Myocyte (in vitro differentiated cells): ENCODE data around the gene CPNE9. TPM values are rescaled to one million over a fixed set of nuclear protein-coding genes. Genes with fewer than 3 reads are reported as not detected.

Experiments
- DNase-seq: peaks from one replicate; pipeline ENCODE4 v3.0.0-alpha.2; 2012; ENCODE audit warnings: low read depth
- total RNA-seq: library from RNA; depleted of rRNA; stranded (reverse); fragments of >200 nt; gene quantifications from 2 replicates; pipeline ENCODE4 v1.2.3, GENCODE V29; 2014

Gene CPNE9
- total RNA-seq, 1 donor from 2014 or later = not detected

DNA sequence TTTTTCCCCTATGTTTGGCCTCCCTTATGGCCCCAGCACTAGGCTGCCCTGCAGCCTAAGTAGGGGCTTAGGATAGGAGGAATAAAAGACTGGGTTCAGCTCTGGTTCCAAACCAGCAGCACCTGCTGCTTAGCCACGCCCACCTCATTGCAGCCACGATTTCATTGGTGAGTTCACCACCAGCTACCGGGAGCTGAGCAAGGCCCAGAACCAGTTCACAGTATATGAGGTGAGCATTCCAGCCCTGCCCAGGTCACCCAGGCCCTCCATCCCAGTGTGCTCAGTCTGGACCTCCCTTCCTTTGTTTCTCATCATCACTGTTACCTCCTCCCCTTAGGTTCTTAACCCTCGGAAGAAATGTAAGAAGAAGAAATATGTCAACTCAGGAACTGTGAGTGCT is 11.5 kb downstream of the CPNE9 start:
- no peak for DNase-seq

DNA sequence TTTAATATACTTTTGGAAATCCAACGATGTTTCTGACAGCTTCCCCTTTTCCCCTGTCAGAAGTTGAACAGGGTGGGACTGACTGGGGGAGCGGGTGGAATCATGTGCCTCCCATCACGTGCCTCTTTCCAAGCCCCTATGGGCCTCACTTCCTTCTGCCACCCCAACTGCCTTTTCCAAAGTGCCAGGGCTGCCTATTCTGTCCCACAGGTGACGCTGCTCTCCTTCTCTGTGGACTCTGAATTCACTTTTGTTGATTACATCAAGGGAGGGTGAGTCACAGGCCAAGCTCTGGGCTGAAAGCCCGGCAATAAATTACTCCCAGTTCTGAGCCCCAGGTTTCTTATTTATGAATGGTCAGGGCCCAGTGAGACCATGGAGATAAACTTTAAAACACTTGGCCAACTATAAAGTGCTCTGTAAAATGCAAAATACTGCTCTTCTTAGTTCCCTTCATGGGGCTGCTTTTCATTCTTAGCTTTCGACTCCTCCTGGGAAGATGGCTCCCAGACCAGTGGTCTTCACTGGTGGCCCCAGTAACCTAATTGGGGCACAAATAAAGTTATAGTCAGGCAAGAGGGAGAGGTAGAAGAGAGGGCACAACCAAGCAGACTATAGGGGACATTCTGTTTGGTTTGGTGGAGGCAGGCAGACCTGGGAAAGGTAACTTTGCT is 12.3 kb downstream of the CPNE9 start:
- peak; percentile 87 for DNase-seq

DNA sequence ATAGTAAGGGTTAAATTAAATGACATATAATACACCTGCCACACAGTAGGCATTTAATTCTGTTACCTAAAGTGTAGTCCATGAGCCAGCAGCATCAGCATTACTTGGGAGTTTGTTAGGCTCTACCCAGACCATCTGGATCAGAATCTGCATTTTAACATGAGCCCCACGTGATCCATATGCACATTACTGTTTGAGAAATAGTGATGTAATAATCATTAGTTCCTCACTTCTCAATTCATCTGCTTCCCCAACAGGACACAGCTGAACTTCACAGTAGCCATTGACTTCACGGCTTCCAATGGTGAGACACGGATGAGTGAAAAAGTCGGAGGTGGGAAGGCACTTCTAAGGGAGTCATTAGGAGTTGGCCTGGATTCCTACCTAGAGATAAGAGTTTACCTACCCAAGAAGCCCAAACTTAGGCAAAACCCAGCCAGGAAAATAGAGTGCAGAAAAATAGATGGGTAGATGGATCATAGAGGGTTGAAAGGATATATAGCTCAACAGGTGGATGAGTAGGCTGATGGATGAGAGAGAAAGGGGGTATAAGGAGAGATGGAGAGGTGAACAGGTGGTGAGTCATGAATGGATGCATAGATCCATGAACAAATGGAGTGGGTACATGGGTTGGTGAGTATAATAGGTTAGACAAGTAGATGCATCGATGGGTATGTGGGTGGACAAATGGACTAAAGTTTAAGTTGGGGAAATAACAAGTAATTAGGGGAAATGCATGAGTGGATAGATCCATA is 13.3 kb downstream of the CPNE9 start:
- DNase-seq = no peak

DNA sequence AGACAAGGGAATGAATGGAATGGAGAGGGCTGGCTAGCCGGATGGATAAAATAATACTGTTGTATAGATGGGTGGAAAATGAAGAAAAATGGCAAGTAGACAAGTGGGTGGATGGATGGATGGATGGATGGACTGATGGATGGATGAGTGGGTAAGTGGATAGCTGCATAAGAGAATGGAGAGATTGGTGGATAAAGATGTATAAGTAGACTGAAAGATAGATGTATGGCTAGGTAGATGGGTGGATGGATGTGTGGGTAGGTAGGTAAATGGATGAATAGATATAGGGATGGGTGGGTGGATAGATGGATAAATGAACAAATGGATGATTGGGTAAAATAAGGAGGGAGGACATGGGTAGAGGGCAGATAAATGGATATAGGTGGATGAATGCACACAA is 13.9 kb downstream of the CPNE9 start:
- no peak for DNase-seq

DNA sequence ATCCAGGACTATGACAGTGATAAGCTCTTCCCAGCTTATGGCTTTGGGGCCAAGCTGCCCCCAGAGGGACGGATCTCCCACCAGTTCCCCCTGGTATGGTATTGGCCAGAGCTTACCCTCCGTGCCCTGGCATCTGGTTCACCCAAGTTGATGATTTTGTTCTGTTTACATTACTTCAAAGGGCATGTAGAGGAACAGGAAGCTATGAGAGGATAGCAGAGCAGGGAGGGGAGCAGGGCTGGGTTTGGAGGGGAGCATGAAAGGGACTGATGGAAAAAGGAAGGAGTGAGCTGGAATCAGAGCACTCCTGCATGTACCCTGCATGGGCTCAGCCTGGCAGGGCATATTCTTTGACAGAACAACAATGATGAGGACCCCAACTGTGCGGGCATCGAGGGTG is 14.5 kb downstream of the CPNE9 start:
- no peak for DNase-seq

DNA sequence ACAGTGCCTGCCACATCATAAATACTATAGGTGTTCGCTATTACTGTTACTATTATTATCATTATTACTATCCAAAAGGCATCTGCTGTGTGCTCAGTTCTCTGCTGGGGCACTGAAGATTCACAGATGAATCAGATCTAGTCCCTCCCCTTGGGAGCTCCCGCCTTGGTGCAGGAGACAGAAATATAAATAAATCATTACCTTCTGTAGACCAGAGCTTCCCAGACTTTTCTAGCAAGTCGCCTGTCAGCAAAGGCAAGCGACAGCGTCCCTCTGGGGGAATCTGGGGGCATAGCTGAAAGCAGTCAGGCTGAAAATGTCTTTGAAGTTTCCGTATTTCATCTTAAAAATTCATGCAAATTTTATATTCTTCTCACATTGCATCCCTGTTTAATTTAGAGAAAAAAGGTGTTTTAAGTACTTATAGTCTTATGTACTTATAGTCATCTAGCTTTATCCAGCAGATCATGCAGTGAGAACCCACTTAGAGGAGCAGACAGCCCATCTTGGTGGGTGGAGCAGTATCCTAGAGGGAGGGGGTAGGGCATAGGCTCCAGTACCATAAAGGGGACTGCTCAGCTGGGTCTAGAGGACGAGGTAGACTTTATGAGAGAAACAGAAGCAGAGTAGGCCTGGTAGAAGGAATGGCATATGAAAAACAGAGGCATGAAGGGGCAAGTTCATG is 17.5 kb downstream of the CPNE9 start:
- DNase-seq = peak; percentile 56

GRCh38 chr3:9721700-9722060 is 18.0 kb downstream of the CPNE9 start:
- no peak for DNase-seq

DNA sequence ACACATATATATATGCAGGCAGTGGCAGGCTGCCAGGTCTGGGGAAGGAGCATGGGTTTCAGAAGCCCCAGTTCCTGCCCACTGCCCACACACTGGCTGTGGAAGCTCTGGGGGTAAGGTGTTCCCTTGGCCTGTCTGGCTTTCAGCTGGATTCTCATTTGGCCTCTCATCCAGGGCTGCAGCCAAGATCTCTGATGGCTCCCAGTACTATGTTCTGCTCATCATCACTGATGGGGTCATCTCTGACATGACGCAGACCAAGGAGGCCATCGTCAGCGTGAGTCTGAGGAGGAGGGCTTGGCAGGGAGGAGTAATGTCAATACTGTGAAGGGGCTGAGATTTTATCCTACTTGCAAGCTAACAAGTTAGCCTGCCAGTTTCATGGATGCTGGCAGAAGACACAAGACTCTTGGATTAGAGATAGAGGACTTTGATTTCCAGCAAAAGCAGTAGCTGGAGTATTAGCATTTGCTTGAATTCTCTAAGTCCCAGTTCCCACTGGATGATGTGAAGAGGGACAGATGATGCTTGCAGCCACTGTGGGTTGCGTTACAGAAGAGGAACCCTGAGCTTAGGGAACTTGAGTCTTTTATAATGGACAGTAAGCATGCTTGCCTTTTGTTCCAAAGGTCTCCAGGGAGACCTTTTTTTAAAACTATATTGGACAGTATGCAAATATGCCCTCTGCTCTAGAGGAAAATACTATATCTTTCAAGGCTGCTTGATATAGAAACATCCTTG is 22.3 kb downstream of the CPNE9 start:
- DNase-seq = no peak

GRCh38 chr3:9727041-9727595 is 23.5 kb downstream of the CPNE9 start:
- no peak for DNase-seq

DNA sequence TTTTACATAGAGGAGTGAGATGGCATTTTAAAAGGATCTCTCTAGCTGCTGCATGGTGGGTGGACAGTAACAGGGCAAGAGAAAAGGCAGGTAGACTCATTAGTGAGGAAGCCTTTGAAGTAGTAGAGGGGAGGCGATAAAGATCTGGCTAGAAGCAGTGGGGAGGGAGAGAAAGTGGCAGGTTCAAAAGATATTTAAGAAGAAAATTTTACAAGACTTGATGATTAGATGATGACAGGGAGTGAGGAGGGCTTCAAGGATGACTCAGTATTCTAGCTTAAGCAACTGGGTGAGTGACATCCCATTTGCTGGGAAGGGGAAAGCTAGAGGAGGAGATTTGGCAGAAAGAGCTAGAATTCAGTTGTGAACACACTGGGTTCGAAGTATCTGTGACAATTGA is 24.1 kb downstream of the CPNE9 start:
- DNase-seq = no peak

GRCh38 chr3:9729419-9729818 is 25.8 kb downstream of the CPNE9 start:
- no peak for DNase-seq

- DNase-seq = no peak
Observed at GRCh38 chr3:9730657-9731205, 27.1 kb downstream of the CPNE9 start.

GRCh38 chr3:9731206-9732079 is 27.8 kb downstream of the CPNE9 start, which contains the start of gene BRPF1:
TSS of gene BRPF1 (plus strand) at chr3:9731735. CDS start at chr3:9734141, 2,406 bp downstream.
- peak; percentile 99 for DNase-seq

DNA sequence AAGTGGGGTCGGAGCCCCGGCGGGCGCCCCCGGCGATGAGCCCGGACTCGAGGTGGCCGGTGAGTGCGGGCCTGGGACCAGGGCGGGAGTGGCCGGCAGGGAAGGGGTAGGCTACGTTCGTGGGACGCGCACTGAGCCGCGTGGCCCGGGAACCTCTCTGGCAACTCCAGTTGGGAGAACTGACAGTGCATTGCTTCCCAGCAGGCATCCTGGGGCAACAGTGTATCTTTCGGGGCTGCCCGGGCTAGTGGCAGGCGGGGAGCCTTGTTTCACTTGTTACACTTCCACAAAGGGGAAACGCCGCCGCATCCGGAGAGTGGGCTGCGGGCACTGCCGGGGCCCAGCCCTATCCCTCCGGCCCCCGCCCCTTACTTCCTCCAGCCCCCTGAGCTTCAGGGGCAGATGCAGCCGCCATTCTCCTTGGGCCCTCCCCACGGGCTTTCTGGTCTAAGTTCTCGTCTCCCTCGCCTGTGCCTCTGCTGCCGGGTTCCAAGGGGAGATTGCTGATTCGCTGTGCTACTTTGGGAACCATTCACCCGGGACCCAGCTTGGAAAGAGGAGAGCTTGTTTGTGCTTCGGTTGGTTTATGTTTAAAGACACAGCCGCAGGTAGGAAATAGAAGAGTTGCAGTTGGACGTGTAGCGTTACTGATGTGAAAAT is 28.6 kb downstream of the CPNE9 start:
- peak; percentile 7 for DNase-seq

- DNase-seq = peak; percentile 54
Observed at GRCh38 chr3:9732740-9733115, 29.1 kb downstream of the CPNE9 start.

DNA sequence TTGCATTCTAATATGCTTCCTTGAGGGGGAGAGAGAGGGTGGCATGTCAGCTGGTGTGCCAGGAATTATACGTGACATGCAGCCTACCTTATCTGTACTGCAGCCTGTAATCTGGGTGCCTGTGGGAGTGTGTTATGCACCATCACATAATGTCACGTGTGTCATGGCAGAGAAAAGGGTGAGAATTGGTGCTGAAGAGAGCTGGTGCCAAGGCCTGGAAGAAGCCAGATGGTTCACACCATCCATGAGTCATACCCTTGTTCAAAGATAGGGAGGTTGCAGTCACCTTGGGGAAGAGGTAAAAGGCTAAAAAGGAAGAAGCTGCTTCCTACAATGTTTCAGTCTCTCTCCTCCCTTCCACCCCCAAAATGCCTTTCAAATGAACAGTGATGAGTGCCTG is 33.2 kb downstream of the CPNE9 start:
- no peak for DNase-seq

DNA sequence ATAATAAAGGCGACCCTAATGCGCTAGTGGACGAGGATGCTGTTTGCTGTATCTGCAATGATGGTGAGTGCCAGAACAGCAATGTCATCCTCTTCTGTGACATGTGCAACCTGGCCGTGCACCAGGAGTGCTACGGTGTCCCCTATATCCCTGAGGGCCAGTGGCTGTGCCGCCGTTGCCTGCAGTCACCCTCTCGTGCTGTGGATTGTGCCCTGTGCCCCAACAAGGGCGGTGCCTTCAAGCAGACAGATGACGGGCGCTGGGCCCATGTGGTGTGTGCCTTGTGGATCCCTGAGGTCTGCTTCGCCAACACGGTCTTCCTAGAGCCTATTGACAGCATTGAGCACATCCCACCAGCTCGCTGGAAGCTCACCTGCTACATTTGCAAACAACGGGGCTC is 35.5 kb downstream of the CPNE9 start:
- DNase-seq = no peak

GRCh38 chr3:9742560-9742959 is 38.9 kb downstream of the CPNE9 start:
- DNase-seq = no peak

DNA sequence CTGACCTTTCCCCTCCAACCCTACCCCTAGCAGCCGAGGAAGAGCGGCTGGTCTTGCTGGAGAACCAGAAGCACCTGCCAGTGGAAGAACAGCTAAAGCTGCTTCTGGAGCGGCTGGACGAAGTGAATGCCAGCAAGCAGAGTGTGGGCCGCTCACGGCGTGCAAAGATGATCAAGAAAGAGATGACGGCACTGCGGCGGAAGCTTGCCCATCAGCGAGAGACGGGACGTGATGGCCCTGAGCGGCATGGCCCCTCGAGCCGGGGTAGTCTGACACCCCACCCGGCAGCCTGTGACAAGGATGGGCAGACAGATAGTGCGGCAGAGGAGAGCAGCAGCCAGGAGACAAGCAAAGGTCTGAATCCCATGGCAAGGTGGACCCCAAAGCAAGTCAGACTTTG is 39.9 kb downstream of the CPNE9 start:
- DNase-seq = no peak

- no peak for DNase-seq
Observed at GRCh38 chr3:9744162-9744561, 40.5 kb downstream of the CPNE9 start.
